Activated T-cell treated with anti-CD3 and anti-CD28 coated beads for 1 hour (primary cell): ENCODE measurements around the gene HIVEP2.

Source experiments
- DNase-seq: peaks from one replicate; pipeline ENCODE4 v3.0.0-alpha.2; 2020; ENCODE audit warnings: low read depth

HIVEP2 gene

DNA sequence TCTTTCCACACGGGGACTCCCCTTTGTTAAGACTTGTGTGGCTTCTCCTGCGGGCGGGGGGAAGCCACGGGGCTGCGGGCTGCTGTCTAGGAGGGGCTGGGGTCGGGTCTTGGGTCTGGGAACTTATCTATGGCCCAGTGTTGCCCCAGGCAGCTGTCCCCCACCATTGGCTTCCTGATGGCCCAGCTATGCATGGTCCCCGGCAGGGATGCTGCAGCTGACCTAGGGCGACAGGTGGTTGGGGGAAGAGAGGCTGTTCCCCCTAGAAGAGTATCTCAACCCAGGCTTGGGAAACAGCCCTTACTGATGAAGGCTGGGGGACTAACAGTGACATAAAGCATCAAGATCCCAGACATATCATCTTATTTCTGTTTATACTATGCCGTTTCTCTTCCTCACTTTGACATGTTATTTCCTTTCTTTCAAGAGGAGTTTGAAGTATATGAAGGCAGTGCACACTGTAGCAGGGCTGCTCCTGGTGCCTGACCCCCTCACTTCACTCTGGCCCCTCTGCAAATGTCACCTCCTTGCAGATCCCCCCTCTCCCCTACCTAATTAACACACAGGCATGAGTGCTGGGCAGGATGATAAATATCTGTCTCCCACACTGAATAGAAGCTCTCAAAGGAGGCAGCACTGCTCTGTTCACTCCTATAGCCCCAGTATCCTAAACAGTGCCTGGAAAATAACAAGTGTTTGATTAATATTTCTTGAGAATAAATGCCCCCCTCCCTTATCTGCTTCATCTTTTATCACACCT, 87.0 kb downstream of the HIVEP2 start:
- DNase-seq, result no peak

DNA sequence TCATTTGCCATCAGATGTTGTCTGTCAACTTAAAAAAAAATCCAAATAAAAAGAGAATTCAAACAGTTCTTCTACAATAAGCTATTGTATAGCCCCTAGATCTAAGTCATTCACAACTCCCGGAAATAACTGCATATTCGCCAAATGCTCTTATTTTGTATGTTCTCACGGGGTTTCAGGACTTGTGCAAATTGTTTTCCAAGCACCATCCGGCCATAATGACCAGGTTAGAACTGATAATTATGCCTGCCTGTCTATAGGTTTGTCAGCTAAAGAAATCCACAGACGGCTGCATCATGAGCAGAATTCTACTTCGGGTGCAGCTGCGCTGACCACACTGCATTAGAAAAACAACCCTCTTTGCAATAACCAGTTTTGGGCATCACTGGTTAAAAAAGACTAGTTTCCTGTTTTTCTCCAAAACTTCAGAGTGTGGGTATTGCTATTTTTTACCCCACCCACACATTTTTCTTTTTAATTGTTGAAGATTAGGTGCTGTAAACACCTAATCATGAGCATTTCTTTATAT, 87.7 kb downstream of the HIVEP2 start:
- no peak for DNase-seq

DNA sequence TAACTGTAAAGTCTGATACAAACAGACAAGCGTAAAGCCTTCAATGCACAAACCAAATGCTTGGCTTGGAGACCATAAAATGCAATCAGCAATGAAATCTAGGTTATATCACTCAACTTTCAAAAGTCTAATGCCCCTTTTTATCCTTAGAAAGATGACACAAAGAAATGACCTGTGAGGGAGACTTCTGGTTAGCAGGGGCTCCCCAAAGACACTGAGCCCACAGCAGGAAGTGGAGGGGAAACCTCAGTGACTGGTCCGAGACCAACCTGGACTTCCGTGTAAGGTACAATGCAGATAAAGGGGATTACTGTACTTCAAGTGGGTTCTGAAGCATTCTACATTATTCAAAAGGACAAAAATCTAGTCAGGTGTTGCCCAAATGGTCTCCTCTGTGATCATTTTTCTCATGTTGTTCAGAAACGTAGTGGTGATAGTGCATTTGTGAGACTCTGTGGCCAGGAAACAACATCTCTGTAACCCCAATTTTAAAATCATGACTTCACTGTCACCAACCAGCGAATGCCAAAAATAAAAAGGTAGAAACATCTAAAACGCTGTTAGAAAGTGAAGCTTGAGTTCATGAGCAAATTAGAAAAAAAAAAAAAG, 88.2 kb downstream of the HIVEP2 start:
- no peak for DNase-seq

DNA sequence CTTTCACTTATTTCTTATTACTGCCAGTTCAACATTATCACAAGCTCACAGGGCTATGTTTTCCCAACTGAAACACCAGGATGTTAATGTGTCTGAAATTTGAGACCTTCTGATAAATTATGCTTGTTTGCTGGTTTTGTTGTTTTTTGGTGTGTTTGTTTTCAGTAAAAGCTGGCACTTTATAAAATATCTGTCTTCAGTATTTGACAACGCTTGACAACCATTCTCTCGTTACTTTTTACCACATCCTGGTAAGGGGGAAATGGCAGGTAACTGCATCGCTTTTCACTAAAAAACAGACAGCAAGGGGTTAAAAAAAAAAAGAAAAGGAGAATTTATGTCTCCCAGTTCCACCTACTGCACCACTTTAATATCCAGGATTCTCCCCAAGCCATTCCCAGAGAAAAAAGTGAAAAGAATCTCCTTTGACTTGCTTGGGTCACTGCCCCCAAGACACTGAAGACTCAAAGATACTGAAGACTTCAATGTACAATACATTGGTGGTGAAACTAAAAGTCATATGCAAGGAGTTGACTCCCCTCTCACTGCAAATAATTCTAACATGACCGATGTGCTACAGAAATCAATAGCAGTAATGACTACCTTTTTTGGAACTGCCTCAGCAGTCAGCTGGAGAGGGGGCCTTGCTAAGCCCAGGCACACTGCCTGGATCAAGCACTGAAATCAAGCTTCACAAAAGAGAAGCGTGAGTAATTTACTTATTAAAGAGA, 88.9 kb downstream of the HIVEP2 start:
- DNase-seq, result no peak

DNA sequence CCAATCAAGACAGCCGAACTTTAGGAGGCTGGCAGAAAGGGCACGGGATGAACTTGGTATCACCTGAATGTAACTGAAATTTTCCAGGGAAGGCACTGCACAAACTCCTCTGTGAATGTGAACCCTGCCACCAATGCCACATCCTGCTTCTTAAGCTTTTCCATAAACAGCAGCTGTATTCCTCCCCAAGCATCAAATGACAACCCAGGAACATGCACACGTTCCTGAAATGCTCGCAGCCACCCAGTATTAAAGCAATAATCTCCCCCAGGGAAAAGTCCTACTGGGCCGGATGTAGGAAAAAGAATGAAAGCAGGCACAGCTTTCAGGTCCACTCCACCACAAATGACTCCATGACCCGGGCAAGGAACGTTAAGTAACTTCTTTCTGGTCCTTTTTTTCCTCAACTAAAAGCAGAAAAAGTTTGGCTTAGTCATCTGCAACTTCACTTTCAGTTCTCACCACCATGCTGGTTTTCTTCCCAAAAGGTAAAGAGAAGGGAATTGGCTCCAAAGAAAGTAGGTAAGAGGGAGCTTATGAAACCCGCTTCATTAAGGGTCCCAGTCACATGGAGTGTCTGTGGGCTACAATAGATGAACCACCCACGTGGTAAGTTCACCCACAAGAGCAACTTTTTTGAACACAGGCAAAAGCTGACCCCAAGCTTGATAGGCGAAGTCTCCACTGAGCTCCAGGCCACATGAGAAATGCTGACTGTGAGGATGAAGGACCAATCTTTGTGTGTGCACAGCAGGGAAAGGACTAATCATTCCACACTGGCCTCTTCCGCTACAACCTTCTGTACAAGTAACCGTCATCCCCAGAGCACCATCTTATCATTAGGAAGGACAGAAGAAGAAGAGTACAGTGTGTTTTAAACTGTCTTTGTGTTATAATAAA, 90.1 kb downstream of the HIVEP2 start:
- no peak for DNase-seq

DNA sequence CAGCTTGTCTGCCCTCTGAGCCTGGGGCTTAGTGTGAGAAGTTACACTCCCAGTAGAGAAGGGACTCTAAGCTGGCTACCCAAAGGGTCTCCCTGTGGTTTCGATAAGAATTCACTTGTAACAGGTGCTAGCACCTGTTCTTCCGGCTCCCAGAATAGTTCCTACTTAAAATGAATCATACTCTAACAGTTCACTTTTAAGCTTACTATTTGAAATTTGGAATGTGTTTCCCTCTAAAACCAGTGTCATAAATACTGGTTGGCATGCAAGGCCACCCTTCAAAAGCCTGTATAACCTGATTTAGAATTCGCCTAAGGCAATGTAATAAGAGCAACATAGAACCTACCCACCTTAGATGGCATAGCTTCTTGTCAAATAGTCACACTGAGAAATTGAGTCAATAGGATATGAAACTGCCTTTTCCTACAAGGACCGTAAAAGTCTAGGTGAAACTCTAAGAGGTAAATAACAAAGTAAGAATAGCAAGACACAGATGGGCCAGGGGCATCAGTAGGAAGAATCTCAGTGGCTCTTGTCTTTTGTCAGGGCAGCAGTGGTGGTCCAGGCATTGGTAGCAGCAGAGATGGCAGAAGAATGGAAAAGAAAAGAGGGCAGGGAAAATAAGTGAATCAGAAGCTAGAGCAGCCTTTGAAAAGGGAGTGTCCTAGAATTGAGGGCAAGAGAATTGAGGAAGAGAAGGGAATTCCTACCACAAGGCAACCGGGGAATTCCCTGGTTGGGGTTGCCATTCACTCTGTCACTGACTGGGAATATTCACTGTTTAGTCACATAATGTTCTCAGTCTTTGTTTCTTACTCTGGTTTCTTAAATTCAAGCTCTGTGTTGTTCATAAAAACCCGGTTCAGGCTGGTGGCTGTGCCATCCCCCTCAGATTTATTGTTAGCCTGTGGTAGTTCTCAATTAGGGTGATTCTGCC, 91.5 kb downstream of the HIVEP2 start:
- DNase-seq, result no peak

DNA sequence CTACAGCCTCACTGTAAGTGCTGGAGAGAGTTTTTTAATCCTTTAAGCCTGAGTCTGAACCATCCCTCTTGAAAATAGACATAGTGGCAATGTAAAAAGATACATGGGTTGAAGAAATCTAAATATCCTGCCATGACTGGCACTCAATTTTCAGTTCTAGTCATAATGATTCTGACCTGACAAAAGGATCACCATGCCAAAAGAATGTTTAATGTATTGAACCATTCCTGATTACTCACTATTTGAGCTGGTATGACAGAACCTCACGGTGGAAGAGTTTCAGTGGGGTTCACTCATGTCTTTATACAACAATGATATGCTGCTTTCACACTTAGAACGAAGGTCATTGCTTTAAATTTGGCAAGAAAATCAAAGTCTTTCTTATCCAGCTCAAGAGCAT, 93.4 kb downstream of the HIVEP2 start:
- no peak for DNase-seq

DNA sequence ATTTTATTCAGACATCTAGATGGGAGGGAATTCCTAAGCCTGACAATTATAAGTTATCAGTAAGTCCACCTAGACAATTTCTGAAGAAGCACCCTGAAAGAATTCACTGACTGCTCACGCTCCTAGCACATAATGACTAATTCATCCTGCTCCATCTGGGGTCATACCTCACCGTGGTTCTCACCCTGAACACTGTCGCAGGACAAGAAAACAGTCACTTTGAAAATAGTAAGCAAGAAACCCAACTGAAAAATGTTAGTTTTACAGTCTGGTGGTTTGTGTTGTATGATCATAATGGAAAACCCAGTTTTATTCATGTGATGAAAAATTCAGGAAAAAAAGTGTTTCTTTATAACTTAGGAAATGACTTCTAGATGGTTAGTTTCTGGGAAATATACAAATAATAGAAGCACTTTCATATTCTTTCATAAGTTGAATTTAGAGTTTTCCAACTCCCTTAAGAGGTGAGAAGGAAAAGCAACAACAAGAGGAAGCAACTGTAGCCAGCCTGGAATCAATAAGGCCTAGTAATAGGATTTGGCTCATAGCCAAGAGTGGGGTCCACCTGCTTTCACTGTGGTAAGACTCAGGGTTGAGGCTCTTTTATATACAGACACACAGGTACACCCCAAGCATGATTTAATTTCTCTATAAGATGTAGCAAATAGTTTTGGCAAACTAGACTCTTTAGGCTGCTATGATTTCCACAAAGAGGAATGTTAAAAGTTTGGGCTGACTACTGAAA, 94.1 kb downstream of the HIVEP2 start:
- no peak for DNase-seq

DNA sequence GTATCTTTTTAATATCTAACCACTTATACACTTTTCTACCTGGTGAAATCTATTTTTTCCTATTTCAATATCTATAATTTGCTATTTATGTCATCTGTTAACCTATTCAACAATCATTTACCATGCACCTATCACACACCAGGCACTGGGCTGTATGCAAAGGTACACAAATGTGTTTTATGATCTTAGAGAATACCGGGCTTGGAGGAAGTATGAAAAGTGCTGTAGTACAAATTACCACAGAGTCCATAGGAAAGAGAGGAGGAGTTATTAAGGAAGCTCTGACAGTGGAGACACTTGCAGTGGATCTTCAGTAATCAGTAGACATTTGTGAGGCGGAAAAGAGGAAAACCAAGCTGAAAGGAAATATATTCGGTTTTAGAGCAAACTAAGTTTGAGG, 96.0 kb downstream of the HIVEP2 start:
- no peak for DNase-seq

DNA sequence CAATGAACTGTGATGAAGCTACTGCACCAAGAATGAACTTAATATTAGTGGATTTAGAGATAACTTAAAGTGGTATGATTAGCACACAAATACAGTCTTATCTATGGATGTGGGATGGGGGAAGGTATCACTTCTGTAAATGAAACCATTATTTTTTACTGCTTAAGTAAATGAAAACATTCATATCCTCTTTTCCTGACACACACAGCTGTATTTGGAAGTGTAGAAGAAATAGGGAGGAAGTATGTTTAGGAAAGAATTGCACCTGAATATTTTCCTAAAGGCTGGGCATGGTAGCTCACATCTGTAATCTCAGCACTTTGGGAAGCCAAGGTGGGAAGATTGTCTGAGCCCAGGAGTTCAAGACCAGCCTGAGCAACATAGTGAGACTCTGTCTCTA, 96.8 kb downstream of the HIVEP2 start:
- DNase-seq, result no peak

DNA sequence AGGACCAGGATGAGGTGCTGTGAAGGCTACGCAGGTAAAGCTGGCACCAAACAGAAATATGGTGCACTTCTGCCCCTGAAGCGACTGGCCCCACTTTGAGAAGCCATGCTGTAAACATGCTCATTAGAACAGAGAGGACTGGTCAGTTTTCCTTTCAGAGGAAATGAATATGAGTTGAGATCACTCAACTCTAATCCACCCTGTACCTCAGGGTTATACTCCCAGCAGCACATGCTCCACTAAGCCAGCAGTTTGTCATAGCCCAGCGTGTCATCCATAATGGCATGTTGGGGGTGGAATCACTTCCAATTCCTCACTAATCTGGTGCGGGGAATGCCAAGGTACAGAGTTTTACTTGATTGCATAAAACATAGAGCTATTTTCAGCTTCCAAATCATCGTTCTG, 98.1 kb downstream of the HIVEP2 start:
- no peak for DNase-seq

DNA sequence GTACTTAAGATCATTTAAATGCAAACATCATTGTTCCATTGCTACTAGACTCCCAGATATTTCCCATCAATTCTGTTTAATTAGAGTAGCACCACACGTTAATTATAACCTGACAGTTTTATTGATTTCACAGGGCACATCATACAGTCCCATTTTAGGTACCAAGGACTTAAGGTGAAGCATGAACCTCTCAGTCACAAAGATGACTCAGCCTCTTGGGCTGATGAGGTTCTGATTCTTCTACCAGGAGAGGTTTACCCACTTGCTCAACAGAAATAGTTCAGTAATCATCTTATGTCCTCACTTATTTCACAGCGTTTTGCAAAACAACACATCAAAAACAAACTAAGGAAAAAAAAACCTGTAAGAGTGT, 98.5 kb downstream of the HIVEP2 start:
- DNase-seq, result no peak

DNA sequence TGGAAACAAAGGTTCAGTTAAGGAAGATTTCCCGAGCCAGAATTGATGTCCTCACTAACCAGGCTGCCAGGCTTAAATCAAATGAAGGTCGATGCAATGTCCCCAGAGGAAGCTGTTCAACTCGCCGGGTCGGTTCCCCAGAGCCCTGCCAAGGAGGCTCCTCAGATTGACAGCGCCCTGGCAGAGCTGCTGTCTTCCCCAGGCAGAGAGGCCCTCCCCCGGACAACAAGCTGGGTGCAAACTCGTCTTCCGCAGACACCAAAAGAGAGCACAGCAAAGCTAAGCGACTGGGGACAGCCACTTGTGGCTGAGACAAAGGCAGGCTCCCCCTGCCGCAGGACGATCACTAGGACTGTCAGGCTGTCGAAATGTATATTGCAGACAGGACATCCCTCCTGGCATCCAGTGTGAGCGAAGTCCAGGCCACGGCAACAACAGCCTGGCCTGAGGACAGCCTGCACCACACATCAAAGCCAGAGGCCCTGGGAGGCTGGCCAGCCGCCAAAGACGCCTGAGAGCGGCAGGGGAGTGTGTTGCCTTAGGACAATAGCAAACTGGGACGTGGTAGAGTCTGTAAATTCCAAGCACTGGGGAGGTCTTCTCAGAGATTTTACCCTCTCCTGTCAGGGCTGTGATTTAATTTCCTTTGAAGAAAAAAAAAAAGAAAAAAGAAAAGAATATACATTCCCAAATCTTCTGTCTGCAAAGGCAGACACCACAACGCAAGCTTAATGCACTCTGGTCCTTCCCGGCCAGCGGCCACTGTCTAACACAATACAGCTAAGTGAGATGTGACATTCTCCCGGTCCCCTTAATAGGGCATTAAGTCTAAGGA, 99.1 kb downstream of the HIVEP2 start:
- DNase-seq, result peak; percentile 41

DNA sequence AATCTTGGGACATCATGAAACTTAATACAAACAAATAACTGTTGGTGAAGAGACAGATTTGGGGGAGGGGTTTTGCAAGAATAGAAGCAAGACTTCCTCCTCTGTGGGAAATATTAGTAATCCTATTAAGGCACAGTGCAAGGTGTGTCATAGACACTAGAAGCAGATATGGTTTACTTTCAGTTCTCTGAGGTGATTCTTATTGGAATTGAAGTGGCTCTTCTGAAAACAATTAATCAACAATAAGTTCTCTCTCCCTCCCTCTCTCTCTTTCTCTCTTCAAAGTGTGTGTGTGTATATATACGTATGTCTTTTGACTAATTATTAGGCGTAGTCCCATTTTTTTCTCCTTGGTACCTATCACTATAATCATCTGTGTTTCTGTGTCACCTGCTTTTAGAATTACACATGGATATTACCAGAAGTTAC, 99.8 kb downstream of the HIVEP2 start:
- no peak for DNase-seq

DNA sequence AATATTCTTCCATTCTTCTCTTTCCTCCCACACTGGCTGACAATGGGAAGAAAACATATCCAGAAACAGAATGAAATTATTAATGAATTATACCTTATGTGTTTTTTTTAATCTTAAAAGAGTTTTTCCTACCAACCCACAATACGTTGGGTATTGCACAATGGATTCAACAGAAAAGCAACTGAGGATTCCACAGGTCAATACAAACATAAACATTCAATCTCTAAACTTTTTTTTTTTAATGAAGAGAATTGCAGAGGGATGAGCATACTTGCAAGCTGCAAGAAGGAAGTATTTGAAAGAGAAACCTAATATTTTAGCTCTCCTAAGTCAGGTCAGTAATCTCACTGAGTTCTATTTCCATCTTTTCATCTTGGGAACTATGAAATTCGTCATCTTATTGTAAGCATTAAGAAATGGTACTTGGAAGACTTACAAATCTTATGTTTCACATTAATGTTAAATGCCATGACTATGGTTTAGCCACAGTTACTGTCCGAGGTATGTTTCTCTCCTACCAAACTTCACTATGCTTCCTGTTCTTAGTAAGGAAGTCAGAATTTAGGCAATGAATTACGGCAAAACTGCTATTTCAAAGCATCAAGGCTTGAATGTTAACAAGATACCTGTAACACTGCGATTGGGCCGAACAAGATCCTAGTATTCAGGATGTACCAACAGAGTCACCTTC, 100.8 kb downstream of the HIVEP2 start:
- no peak for DNase-seq

DNA sequence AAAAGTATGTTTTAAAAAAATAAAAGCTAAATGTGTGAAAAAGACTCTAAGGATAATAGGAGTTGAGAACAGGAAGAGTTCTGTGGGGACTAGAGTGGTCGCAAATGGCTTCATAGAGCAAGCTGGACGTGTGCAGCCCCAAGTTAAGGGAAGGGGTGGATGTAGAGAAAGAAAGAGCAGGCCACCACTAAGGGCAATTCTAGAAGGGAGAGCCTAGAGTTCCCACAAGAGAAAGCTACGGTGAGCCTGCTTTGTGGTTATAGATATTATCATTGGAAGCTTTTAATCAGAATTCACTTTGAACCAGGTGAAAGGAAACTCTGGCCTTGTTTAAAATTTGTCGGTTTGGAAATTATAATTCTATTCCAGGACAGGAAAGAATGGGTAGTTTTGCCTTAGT, 101.6 kb downstream of the HIVEP2 start:
- no peak for DNase-seq

DNA sequence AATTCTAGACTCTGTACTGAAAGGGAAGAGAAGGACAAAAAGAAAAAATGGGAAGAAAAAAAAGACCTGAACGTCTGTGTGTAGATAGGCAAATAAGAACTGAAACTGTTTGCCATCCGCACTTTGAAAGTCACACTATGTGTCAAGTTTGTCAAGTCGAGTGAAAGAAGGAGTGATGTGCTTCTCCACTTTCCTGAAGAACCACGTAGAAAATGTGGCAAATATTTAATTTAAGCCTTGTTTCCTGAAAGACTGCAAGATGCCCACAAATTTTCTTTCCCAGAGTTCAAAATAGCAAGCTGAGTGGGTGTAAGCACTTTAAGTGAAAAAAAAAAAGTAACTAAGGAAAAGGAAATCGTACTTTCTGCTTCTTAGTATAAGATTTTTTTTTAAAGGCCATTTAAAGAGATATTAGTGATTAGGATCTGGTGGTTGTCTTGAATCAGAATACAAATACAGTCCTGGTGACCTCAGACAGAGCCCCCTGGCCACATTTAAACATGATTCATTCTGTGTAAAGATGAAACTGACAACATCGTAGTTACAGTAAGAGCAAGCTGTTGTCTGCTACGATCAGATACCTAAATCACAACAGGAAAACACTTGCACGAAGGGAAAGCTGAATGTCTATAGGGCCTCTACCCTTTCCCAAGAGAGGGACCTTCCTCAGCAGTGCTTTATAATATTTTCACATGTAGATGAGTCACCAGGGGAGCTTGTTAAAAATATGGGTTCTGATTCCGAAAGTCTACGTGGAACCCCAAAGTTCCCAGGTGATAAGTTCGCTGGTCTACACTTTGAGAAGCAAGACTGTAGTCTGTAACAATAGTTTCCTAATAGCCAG, 102.3 kb downstream of the HIVEP2 start:
- no peak for DNase-seq

DNA sequence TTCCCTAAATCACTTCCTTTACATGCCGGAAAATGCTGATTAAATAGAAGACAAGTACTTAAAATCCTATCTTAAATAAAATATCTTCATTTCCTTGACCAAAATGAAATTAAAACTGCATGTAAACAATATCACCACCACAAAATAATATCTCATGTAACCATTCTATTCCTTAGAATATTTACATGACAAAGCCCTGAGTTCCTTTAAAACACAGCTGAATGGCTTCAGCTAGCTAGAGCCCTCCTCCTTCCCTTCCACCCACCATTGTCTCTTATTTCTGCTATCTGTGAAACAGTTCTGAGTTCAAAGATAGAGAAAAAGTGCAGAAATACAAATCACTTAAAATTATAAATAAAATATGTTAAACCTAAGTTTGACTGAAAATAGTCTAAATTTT, 103.1 kb downstream of the HIVEP2 start:
- no peak for DNase-seq
